Smooth muscle cell (in vitro differentiated cells): ENCODE measurements around the gene FOXP1. TPM values are rescaled to one million over a fixed set of nuclear protein-coding genes. Genes with fewer than 3 reads are reported as not detected.

Source experiments
- DNase-seq: peaks from one replicate; lab custom pipeline; 2025; ENCODE audit not compliant: unreplicated experiment; lab: John Stamatoyannopoulos, UW
- H2AFZ ChIP-seq: fragments of 200-600 bp; sonication (generic); 2 replicates; pipeline ENCODE4 v1.6.0; 2016; ENCODE audit warnings: antibody characterized with exemption, low read depth, mild to moderate bottlenecking
- H3F3A ChIP-seq: fragments of 200-600 bp; sonication (generic); 2 replicates; pipeline ENCODE4 v1.6.0; 2017; ENCODE audit warnings: antibody characterized with exemption, low read depth
- H3K27ac ChIP-seq: fragments of 200-600 bp; sonication (generic); 2 replicates; pipeline ENCODE4 v1.5.1; 2016; ENCODE audit warnings: low read depth, mild to moderate bottlenecking
- H3K27me3 ChIP-seq: fragments of 200-600 bp; sonication (generic); 2 replicates; pipeline ENCODE4 v1.6.1; 2016; ENCODE audit warnings: low read depth, mild to moderate bottlenecking
- H3K36me3 ChIP-seq: fragments of 200-600 bp; sonication (generic); 2 replicates; pipeline ENCODE4 v1.5.1; 2016; ENCODE audit warnings: low read depth
- H3K4me1 ChIP-seq: fragments of 200-600 bp; sonication (generic); 2 replicates; pipeline ENCODE4 v1.5.1; 2016; ENCODE audit warnings: low read depth
- H3K4me2 ChIP-seq: fragments of 200-600 bp; sonication (generic); 2 replicates; pipeline ENCODE4 v1.6.0; 2016; ENCODE audit warnings: mild to moderate bottlenecking
- H3K4me3 ChIP-seq: fragments of 200-600 bp; sonication (generic); 2 replicates; pipeline ENCODE4 v1.5.1; 2016; ENCODE audit warnings: mild to moderate bottlenecking
- H3K79me2 ChIP-seq: fragments of 200-600 bp; sonication (generic); 2 replicates; pipeline ENCODE4 v1.6.0; 2016; ENCODE audit warnings: low read depth, mild to moderate bottlenecking
- H3K9ac ChIP-seq: fragments of 200-600 bp; sonication (generic); 2 replicates; pipeline ENCODE4 v1.6.0; 2016; ENCODE audit warnings: low read depth
- H3K9me3 ChIP-seq: fragments of 200-600 bp; sonication (generic); replicated peaks from 2 replicates; pipeline ENCODE4 v1.5.1; 2016; ENCODE audit warnings: low read depth
- H4K20me1 ChIP-seq: fragments of 200-600 bp; sonication (generic); 2 replicates; pipeline ENCODE4 v1.6.0; 2016; ENCODE audit warnings: low read depth
- WGBS: methylation state at CpG from one replicate; pipeline ENCODE4 v1.1.7; 2016; ENCODE audit warnings: low lambda C conversion rate; 5-methylcytosine and 5-hydroxymethylcytosine counted together
- polyA plus RNA-seq: library from polyadenylated mRNA; unstranded; fragments of >200 nt; fragmentation: Nextera tagmentation; extraction: Ambion mirVana; gene quantifications from 2 replicates; pipeline ENCODE4 v1.2.1, GENCODE V29; 2016
- total RNA-seq: library from RNA; depleted of rRNA; stranded (reverse); fragments of >200 nt; gene quantifications from 2 replicates; pipeline ENCODE4 v1.2.3, GENCODE V29; 2014
- TF ChIP-seq, protein P1 (sequence below): fragments of 200-600 bp; sonication (generic); IDR thresholded peaks from 2 replicates; pipeline ENCODE4 v1.5.1; 2017; ENCODE audit warnings: borderline replicate concordance, mild to moderate bottlenecking, antibody characterized with exemption; ENCODE audit not compliant: insufficient read depth, poor library complexity, severe bottlenecking

The FOXP1 gene
- total and polyA plus RNA-seq, 2 experiments from 2014 or later: 40.9 to 68.0 TPM

DNA sequence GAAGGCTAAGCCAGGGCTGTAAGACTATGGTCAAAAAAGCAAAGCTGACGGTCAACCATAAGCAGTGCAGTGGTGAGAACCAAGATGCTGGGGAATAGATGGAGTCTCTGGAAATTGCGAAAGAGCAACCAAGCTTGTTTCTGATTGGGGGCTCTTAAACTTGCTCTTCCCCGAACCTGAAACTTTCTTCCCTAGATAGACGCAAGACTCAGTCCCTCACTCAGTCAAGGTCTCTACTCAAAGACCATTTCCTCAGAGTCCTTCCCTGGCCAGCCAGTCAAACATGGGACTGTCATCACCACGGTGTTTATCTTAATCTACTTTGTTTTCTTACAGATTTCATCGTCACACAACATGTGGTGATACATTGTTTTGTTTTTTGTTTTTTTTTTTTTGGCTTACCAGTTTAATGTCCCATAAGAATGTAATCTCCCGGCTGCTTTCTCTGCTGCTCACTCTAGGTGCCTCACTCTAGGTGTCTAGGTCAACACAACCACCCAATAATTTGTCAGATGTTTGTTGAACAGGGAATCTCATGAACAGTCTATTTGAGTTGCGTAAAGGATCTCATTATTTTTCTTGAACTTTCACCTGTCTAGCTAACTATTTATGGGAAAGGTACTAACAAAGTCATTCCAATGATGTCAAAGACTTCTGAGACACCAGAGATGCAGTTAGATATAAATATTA lies 495.4 kb downstream of the FOXP1 start:
- TF ChIP-seq, protein P1, sequence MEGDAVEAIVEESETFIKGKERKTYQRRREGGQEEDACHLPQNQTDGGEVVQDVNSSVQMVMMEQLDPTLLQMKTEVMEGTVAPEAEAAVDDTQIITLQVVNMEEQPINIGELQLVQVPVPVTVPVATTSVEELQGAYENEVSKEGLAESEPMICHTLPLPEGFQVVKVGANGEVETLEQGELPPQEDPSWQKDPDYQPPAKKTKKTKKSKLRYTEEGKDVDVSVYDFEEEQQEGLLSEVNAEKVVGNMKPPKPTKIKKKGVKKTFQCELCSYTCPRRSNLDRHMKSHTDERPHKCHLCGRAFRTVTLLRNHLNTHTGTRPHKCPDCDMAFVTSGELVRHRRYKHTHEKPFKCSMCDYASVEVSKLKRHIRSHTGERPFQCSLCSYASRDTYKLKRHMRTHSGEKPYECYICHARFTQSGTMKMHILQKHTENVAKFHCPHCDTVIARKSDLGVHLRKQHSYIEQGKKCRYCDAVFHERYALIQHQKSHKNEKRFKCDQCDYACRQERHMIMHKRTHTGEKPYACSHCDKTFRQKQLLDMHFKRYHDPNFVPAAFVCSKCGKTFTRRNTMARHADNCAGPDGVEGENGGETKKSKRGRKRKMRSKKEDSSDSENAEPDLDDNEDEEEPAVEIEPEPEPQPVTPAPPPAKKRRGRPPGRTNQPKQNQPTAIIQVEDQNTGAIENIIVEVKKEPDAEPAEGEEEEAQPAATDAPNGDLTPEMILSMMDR: no peak
- Histone ChIP-seq H3F3A (no peaks in the 10 kb centered on the region), H3K36me3 (no peaks in the 10 kb centered on the region), H3K4me2 (no peak overlapping the region), H4K20me1 (peaks cover 24% of the 10 kb centered on the region), H3K27ac (no peak overlapping the region), H3K4me3 (no peak overlapping the region), H3K79me2 (peaks cover 12% of the 10 kb centered on the region), H2AFZ (no peak overlapping the region), H3K4me1 (peaks cover 3% of the 10 kb centered on the region), H3K9me3 (no peaks in the 10 kb centered on the region), H3K9ac (no peak overlapping the region), H3K27me3 (no peaks in the 10 kb centered on the region)
- DNase-seq: no peak
- 90% methylated on average over 8 of the region's 8 CpGs for WGBS

DNA sequence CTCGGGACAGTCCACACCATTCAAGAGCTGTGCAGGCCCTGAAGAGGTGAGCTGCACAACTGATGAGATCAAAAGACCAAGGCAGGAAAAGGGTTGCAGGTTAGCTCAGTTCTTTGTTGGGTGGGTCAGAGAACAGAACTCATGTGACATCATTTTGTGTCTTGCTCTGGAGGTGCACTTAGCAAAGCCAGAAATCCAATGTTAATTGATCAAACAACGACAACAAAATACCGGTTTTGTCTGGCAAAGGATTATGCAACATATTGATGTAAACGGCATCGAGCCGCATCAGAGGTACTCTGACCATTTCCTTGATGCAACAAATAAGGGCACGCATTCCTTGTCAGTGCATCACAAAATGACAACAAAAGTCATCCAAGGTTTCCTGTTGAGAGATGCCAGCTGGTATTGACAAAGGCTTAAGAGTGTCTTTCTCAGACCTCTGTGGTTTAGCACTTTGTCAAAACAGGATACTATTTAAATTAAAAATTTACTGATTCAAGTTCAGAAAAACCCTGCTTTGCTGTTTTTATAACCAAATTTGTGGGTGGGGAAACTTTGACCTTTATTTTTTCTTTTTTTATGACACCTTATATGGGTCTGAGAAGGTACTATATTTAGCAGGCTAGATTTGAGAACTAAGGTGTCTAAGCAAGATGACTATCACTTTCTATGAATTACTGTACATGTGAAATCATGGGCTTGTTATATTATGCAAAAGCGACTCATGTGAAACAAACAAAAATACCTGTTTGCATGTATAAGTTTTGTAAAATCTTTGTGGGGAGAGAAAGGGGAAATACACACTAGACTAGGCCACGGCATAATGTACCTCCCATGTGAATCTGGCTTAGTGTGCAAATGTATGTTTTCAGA lies 496.1 kb downstream of the FOXP1 start:
- Histone ChIP-seq H3K9me3 (no peaks in the 10 kb centered on the region), H3K36me3 (no peaks in the 10 kb centered on the region), H3K27me3 (no peaks in the 10 kb centered on the region), H3F3A (no peaks in the 10 kb centered on the region), H3K27ac (no peak overlapping the region), H3K4me2 (no peak overlapping the region), H3K9ac (no peak overlapping the region), H3K79me2 (peaks cover 16% of the 10 kb centered on the region), H2AFZ (no peak overlapping the region), H3K4me1 (peaks cover 3% of the 10 kb centered on the region), H4K20me1 (peaks cover 29% of the 10 kb centered on the region), H3K4me3 (no peak overlapping the region)
- TF ChIP-seq, protein P1: no peak
- no peak for DNase-seq
- 89% methylated on average over 9 of the region's 9 CpGs for WGBS

DNA sequence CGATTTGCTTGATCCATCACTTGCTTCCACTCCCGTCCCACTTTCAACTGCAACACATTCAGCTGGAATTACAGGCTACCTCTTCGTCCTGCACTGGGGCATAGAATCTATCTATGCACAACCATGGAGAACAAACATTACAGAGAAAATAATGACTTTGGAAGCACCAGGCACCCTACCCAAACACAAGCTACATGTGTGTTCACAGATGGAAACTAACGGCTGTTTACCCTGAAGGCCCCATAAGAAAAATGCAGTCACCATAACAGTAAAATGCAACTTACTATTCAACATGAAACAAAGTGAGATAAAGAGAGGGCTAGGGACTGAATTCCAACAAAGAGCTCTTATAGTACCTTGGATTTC lies 496.8 kb downstream of the FOXP1 start:
- H3K27ac ChIP-seq: no peak overlapping the region
- H3K9me3 ChIP-seq: no peaks in the 10 kb centered on the region
- no peaks in the 10 kb centered on the region for H3F3A ChIP-seq
- H3K4me2 ChIP-seq: no peak overlapping the region
- H3K36me3 ChIP-seq: no peaks in the 10 kb centered on the region
- H4K20me1 ChIP-seq: peaks cover 29% of the 10 kb centered on the region
- TF ChIP-seq, protein P1: no peak
- H3K27me3 ChIP-seq: no peaks in the 10 kb centered on the region
- no peak overlapping the region for H3K4me3 ChIP-seq
- H3K4me1 ChIP-seq: peaks cover 3% of the 10 kb centered on the region
- H3K9ac ChIP-seq: no peak overlapping the region
- no peak for DNase-seq
- 96% methylated on average over 4 of the region's 4 CpGs for WGBS
- peaks cover 16% of the 10 kb centered on the region for H3K79me2 ChIP-seq
- H2AFZ ChIP-seq: no peak overlapping the region
